GM21737 (cell line): Measurements from ENCODE around the gene E2F7.
"Not testable (repeated sequence)": the region's sequence is repeated elsewhere in the genome, so short reads cannot be mapped to it uniquely, and the experiment has no call there.

ENCODE experiments used
- ATAC-seq: cut with Tn5 transposase; IDR thresholded peaks from one replicate; pipeline ENCODE4 v1.9.1; 2021; ENCODE audit warnings: mild to moderate bottlenecking, moderate library complexity; ENCODE audit not compliant: unreplicated experiment

Gene E2F7

GRCh38 chr12:77065361-77066204 lies at the start of gene E2F7:
E2F7 (minus strand) TSS chr12:77065569; CDS start chr12:77064635, 934 bp downstream.
- ATAC-seq, result peak; percentile 75

- no peak for ATAC-seq
These were observed 48.6 kb upstream of the E2F7 start for GRCh38 chr12:77113971-77114370.

- ATAC-seq, result no peak
These were observed 43.3 kb upstream of the E2F7 start for GRCh38 chr12:77108707-77109106.

GRCh38 chr12:77107121-77107520 lies 41.8 kb upstream of the E2F7 start:
- ATAC-seq, result no peak

GRCh38 chr12:77104792-77105191 lies 39.4 kb upstream of the E2F7 start:
- no peak for ATAC-seq

- ATAC-seq, result no peak
These were observed 38.9 kb upstream of the E2F7 start for GRCh38 chr12:77104286-77104685.

GRCh38 chr12:77102691-77103090 lies 37.3 kb upstream of the E2F7 start:
- no peak for ATAC-seq

GRCh38 chr12:77102123-77102522 lies 36.8 kb upstream of the E2F7 start:
- no peak for ATAC-seq

- ATAC-seq, result no peak
These were observed 34.4 kb upstream of the E2F7 start for GRCh38 chr12:77099799-77100198.

- no peak for ATAC-seq
These were observed 32.5 kb upstream of the E2F7 start for GRCh38 chr12:77097846-77098245.

GRCh38 chr12:77092227-77092626 lies 26.9 kb upstream of the E2F7 start:
- ATAC-seq, result not testable (repeated sequence)

- ATAC-seq, result no peak
These were observed 24.4 kb upstream of the E2F7 start for GRCh38 chr12:77089686-77090220.

- ATAC-seq, result no peak
These were observed 22.1 kb upstream of the E2F7 start for GRCh38 chr12:77087427-77087826.

- ATAC-seq, result no peak
These were observed 16.7 kb upstream of the E2F7 start for GRCh38 chr12:77082021-77082420.

GRCh38 chr12:77079631-77080030 lies 14.3 kb upstream of the E2F7 start:
- ATAC-seq, result no peak

- ATAC-seq, result no peak
These were observed 12.9 kb upstream of the E2F7 start for GRCh38 chr12:77078231-77078630.

GRCh38 chr12:77076886-77077285 lies 11.5 kb upstream of the E2F7 start:
- ATAC-seq, result no peak

- not testable (repeated sequence) for ATAC-seq
These were observed 8.5 kb upstream of the E2F7 start for GRCh38 chr12:77073894-77074293.

- ATAC-seq, result no peak
These were observed 7.6 kb upstream of the E2F7 start for GRCh38 chr12:77072833-77073495.

GRCh38 chr12:77070800-77071449 lies 5.6 kb upstream of the E2F7 start:
- ATAC-seq, result no peak

- ATAC-seq, result peak; percentile 67
These were observed 5.0 kb upstream of the E2F7 start for GRCh38 chr12:77070382-77070781.
